Upper lobe of left lung (tissue), 4 donors: Measurements from ENCODE around the gene MBD3L5.

Experiments
- CTCF ChIP-seq, 6 experiments: fragments of 450-650 bp in 4 of 6; fragments of 200-600 bp in 2 of 6; sonication (generic) in 2 of 6; IDR thresholded peaks; one replicate each; pipeline ENCODE4 v1.5.1; 2016 to 2019; ENCODE audit warnings: antibody characterized with exemption in 6 of 6
- POLR2A ChIP-seq, 4 donors: fragments of 450-650 bp; IDR thresholded peaks; one replicate each; pipeline ENCODE4 v1.5.1; 2016 to 2017; ENCODE audit warnings: antibody characterized with exemption in 4 of 4, mild to moderate bottlenecking in 2 of 4
- POLR2AphosphoS5 ChIP-seq, 2 donors: sonication (generic); formaldehyde crosslinking; IDR thresholded peaks; one replicate each; pipeline ENCODE4 v1.5.1; 2017; ENCODE audit warnings: antibody characterized with exemption in 2 of 2

GRCh38 chr19:7072541-7072940, 42.2 kb downstream of the MBD3L5 start:
- TF ChIP-seq POLR2AphosphoS5 (IDR thresholded peaks at IDR 0.05), result no peak
- no peak for TF ChIP-seq CTCF (IDR thresholded peaks at IDR 0.05)
- TF ChIP-seq POLR2A (IDR thresholded peaks at IDR 0.05), result no peak
